Lung (tissue), 12 donors: ENCODE results near the gene SUPT20H. TPM values are rescaled to one million over a fixed set of nuclear protein-coding genes. Genes with fewer than 3 reads are reported as not detected.

Experiments used
- ATAC-seq: fragments of 200-7000 bp; cut with Tn5 transposase; one replicate; pipeline ENCODE4 v1.9.1; 2020; ENCODE audit warnings: moderate number of reproducible peaks; ENCODE audit not compliant: insufficient read depth, low FRiP score
- DNase-seq, 3 donors: peaks; one replicate each; pipeline ENCODE4 v3.0.0-alpha.2; 2013 to 2017
- H3K27ac ChIP-seq, 2 donors: one replicate each; pipeline ENCODE4 v1.5.1; 2013; ENCODE audit warnings: mild to moderate bottlenecking in 2 of 2, moderate library complexity in 2 of 2, control low read depth in 1 of 2, inconsistent platforms in 1 of 2, low read depth in 1 of 2, low read length in 1 of 2
- H3K27me3 ChIP-seq, 3 donors: one replicate each; pipeline ENCODE4 v1.5.1; 2013; ENCODE audit warnings: low read length in 2 of 3; ENCODE audit not compliant: control insufficient read depth in 3 of 3, insufficient read depth in 3 of 3
- H3K36me3 ChIP-seq, 4 donors: one replicate each; pipeline ENCODE4 v1.5.1; 2013; ENCODE audit warnings: low read length in 4 of 4, mild to moderate bottlenecking in 1 of 4, moderate library complexity in 1 of 4; ENCODE audit not compliant: control insufficient read depth in 4 of 4, insufficient read depth in 4 of 4
- H3K4me1 ChIP-seq, 5 donors: one replicate each; pipeline ENCODE4 v1.5.1; 2013; ENCODE audit warnings: low read length in 5 of 5, mild to moderate bottlenecking in 2 of 5, moderate library complexity in 1 of 5; ENCODE audit not compliant: control insufficient read depth in 5 of 5, insufficient read depth in 5 of 5
- H3K4me3 ChIP-seq: one replicate; pipeline ENCODE4 v1.5.1; 2013; ENCODE audit warnings: mild to moderate bottlenecking, control low read depth, moderate library complexity
- H3K9ac ChIP-seq, 2 donors: one replicate each; pipeline ENCODE4 v1.5.1; 2013; ENCODE audit warnings: low read length in 2 of 2, control low read depth in 1 of 2; ENCODE audit not compliant: insufficient read depth in 1 of 2
- H3K9me3 ChIP-seq, 4 donors: one replicate each; pipeline ENCODE4 v1.5.1; 2013; ENCODE audit warnings: low read length in 3 of 4, mild to moderate bottlenecking in 1 of 4, moderate library complexity in 1 of 4; ENCODE audit not compliant: control insufficient read depth in 4 of 4, insufficient read depth in 3 of 4
- WGBS, 2 donors: extraction: QIAGEN DNeasy Blood & Tissue Kit; methylation state at CpG; one replicate each; pipeline ENCODE4 v1.1.7; 2013; 5-methylcytosine and 5-hydroxymethylcytosine counted together
- polyA plus RNA-seq, 2 donors: library from polyadenylated mRNA; stranded (reverse); fragments of 200-250 nt; gene quantifications; one replicate each; pipeline ENCODE4 v1.2.1, GENCODE V29; 2013
- total RNA-seq, 2 donors: library from RNA; depleted of rRNA in 1 of 2; stranded (reverse); fragments of >200 nt in 1 of 2; gene quantifications; one replicate each; pipeline ENCODE4 v1.2.1, GENCODE V29; 2014 to 2021
- TF ChIP-seq, protein P1 (sequence below): IDR thresholded peaks from 2 replicates; pipeline ENCODE4 v1.5.1; 2012; ENCODE audit warnings: mild to moderate bottlenecking; ENCODE audit errors: control extremely low read depth, extremely low read depth
- donor health status: control.
- donor health status: control.
- donor health status: Bipolar disorder and iron deficiency.
- donor health status: healthy.
- donor health status: DM: yes; HTN: yes; CAD: no.

SUPT20H gene
- total and polyA plus RNA-seq, 4 donors, result 24.2 to 134 (median 39.8) TPM

DNA sequence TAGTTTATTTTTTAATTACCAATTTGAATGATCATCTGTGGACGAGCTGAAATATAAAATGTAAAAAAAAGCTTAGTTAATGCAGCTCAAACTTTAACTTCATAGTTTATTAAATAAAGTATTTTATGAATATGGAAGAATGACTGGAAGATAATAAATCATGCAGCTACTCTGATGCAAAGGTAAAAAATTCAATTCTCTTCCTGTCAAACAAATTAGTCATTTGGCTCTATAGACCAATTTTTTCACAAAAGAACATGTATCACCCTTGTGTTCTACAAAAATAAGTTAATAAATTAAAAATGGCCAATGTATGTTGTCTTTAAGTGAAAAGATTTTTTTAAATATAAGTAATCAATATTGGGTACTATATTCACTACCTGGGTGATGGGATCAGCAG, 32.7 kb downstream of the SUPT20H start:
- Histone ChIP-seq H3K4me3 (no peak overlapping the region), H3K27me3 (no peaks in the 10 kb centered on the region), H3K4me1 (no peaks in the 10 kb centered on the region), H3K27ac (no peak overlapping the region), H3K9me3 (no peaks in the 10 kb centered on the region), H3K36me3 (peaks cover 14 to 59% (median 23%) of the 10 kb centered on the region in 4 donors), H3K9ac (no peak overlapping the region)
- WGBS, 2 donors, result 96 to 100% methylated on average over 1 of the region's 1 CpG
- TF ChIP-seq, protein P1, sequence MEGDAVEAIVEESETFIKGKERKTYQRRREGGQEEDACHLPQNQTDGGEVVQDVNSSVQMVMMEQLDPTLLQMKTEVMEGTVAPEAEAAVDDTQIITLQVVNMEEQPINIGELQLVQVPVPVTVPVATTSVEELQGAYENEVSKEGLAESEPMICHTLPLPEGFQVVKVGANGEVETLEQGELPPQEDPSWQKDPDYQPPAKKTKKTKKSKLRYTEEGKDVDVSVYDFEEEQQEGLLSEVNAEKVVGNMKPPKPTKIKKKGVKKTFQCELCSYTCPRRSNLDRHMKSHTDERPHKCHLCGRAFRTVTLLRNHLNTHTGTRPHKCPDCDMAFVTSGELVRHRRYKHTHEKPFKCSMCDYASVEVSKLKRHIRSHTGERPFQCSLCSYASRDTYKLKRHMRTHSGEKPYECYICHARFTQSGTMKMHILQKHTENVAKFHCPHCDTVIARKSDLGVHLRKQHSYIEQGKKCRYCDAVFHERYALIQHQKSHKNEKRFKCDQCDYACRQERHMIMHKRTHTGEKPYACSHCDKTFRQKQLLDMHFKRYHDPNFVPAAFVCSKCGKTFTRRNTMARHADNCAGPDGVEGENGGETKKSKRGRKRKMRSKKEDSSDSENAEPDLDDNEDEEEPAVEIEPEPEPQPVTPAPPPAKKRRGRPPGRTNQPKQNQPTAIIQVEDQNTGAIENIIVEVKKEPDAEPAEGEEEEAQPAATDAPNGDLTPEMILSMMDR, result no peak
- no peak for DNase-seq
- ATAC-seq, result no peak

DNA sequence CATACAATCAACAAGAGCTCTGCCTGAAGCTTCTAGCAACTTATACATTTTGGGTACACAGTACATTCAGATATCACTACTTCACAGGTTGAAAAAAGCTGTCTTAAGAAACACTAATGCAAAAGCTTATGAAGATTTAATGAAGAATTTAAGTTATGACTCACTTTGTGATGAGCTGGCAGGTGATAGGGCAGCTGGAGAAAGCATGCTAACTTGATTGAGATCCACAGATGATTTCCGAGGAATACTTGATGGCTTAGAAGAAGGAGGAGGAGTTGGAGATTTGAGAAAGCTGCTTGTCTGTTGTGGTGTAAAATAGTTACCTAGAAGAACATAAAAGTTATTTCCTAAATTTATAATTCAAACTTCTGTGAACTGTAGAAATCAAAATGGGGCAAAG, 35.6 kb downstream of the SUPT20H start:
- DNase-seq (no peak), ATAC-seq (no peak)
- H3K36me3 ChIP-seq, result peaks cover 10 to 58% (median 18%) of the 10 kb centered on the region in 4 donors
- no peak overlapping the region for H3K4me3 ChIP-seq
- H3K27me3 ChIP-seq, result no peaks in the 10 kb centered on the region
- H3K9me3 ChIP-seq, result no peaks in the 10 kb centered on the region
- H3K9ac ChIP-seq, result no peak overlapping the region
- no peaks in the 10 kb centered on the region for H3K4me1 ChIP-seq
- 84 to 91% methylated on average over 1 of the region's 1 CpG for WGBS, 2 donors
- H3K27ac ChIP-seq, result no peak overlapping the region
- TF ChIP-seq, protein P1, result no peak

DNA sequence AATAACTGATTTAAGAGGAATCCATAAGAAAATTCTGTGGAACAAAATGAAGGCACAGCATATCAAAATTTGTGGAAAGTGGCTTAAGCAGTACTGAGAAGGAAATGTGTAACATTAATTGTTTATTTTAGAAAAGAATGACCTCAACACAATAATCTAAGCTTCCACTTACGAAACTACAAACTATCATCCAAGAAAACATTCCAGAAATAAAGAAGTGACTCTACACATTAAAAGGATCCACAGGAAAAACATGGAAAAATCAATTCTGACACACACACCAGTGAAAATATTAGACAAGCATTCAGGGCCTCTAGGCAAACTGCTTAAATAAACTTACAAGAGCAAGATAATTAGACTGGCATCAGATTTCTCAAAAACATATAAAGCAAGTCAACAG, 44.9 kb downstream of the SUPT20H start:
- ATAC-seq, result no peak
- TF ChIP-seq, protein P1, result no peak
- H3K4me3 ChIP-seq, result no peak overlapping the region

DNA sequence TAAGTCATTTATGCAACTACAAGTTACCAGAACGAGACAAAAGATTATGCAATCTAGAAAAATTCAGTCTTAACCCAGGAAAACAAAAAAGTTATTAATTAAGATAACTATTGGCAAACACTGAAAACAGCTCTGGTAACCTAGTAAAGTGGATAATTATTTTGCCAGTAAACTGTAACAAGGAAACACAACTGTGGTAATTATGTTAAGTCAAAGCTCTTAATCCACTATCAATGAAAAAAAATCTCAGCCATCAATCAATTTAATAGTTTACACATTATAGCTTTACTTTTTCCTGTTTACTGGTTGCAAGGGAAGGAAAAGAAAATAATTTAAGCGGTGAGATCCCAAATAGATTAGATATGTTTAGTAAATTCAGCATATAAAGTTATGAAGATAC, 47.7 kb downstream of the SUPT20H start:
- Histone ChIP-seq H3K27me3 (no peaks in the 10 kb centered on the region), H3K9ac (no peak overlapping the region), H3K36me3 (peaks cover 10 to 42% (median 31%) of the 10 kb centered on the region in 4 donors), H3K9me3 (no peaks in the 10 kb centered on the region), H3K4me1 (no peaks in the 10 kb centered on the region), H3K4me3 (no peak overlapping the region), H3K27ac (no peak overlapping the region)
- ATAC-seq (no peak), DNase-seq (peak in 2 of 3 donors; percentile 9 to 14)
- TF ChIP-seq, protein P1, result no peak
- 55 to 65% methylated on average over 2 of the region's 2 CpGs for WGBS, 2 donors

More for the DNA sequence above, 44.9 kb downstream of the SUPT20H start:
- Histone ChIP-seq H3K9ac (no peak overlapping the region), H3K4me1 (no peaks in the 10 kb centered on the region), H3K36me3 (peaks cover 11 to 38% (median 25%) of the 10 kb centered on the region in 4 donors), H3K9me3 (no peaks in the 10 kb centered on the region), H3K27ac (no peak overlapping the region), H3K27me3 (no peaks in the 10 kb centered on the region)
- DNase-seq, result no peak
- 72 to 85% methylated on average over 1 of the region's 1 CpG for WGBS, 2 donors
